GM23248 (cell line): ENCODE measurements around the gene RANBP10.

Source experiments
- EZH2 ChIP-seq: fragments of 200-600 bp; sonication (generic); IDR thresholded peaks from 2 replicates; pipeline ENCODE4 v1.6.1; 2018; ENCODE audit warnings: antibody characterized with exemption, mild to moderate bottlenecking; ENCODE audit not compliant: insufficient read depth, poor library complexity, severe bottlenecking
- EZH2phosphoT487 ChIP-seq: fragments of 200-600 bp; sonication (generic); IDR thresholded peaks from 2 replicates; pipeline ENCODE4 v1.6.1; 2018; ENCODE audit warnings: antibody characterized with exemption, moderate library complexity, mild to moderate bottlenecking, low read depth; ENCODE audit not compliant: insufficient read depth

- TF ChIP-seq EZH2 = no peak
- no peak for TF ChIP-seq EZH2phosphoT487
Measured at GRCh38 chr16:67773099-67773498, 33.3 kb downstream of the RANBP10 start.
